ENCODE measurements around the gene WASL. TPM values are rescaled to one million over a fixed set of nuclear protein-coding genes. Genes with fewer than 3 reads are reported as not detected.

Gene WASL
- total RNA-seq, 4 donors from 2014 or later, result 36.0 to 51.5 (median 38.5) TPM

DNA sequence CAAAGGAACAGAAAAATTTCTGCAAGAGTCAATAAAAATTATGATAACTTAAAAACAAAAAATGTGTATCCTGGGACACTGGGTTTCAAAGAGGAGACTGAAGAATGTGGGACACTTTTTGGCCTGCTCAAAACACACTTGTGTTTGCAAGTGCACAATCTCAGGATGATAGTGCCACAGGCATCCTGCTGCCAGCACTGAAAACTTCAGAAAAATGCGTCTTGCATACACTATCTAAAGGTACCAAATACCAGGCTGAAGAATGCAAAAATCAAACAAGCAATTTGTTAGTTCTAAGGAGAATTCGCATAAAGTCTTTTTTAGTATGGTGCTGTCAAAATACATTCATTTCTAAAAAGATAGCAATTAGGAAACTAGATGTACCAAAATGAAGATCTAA is 38.1 kb downstream of the WASL start:
- no peak overlapping the region for H3K4me3 ChIP-seq
- H3K9me3 ChIP-seq, result no peaks in the 10 kb centered on the region
- intact Hi-C loops (cut with DNase I), result no loop called here
- H3K27ac ChIP-seq (replicated peaks in 1 of 4), result no peak overlapping the region
- WGBS, result 82% methylated on average over 2 of the region's 2 CpGs
- DNase-seq (ENCODE audit: extremely low spot score), result no peak
- H3K36me3 ChIP-seq, result peaks cover 9 to 31% (median 22%) of the 10 kb centered on the region in 4 donors
- H3K4me1 ChIP-seq, result peaks cover 19 to 32% (median 30%) of the 10 kb centered on the region in 4 donors
- no peaks in the 10 kb centered on the region for H3K27me3 ChIP-seq
- TF ChIP-seq EP300 (IDR thresholded peaks at IDR 0.05), result no peak
- TF ChIP-seq, protein P1, sequence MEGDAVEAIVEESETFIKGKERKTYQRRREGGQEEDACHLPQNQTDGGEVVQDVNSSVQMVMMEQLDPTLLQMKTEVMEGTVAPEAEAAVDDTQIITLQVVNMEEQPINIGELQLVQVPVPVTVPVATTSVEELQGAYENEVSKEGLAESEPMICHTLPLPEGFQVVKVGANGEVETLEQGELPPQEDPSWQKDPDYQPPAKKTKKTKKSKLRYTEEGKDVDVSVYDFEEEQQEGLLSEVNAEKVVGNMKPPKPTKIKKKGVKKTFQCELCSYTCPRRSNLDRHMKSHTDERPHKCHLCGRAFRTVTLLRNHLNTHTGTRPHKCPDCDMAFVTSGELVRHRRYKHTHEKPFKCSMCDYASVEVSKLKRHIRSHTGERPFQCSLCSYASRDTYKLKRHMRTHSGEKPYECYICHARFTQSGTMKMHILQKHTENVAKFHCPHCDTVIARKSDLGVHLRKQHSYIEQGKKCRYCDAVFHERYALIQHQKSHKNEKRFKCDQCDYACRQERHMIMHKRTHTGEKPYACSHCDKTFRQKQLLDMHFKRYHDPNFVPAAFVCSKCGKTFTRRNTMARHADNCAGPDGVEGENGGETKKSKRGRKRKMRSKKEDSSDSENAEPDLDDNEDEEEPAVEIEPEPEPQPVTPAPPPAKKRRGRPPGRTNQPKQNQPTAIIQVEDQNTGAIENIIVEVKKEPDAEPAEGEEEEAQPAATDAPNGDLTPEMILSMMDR (IDR thresholded peaks at IDR 0.05), result no peak
- TF ChIP-seq POLR2A (IDR thresholded peaks at IDR 0.05; ENCODE audit: low read depth), result no peak
- no peak for TF ChIP-seq POLR2AphosphoS5 (IDR thresholded peaks at IDR 0.05)

DNA sequence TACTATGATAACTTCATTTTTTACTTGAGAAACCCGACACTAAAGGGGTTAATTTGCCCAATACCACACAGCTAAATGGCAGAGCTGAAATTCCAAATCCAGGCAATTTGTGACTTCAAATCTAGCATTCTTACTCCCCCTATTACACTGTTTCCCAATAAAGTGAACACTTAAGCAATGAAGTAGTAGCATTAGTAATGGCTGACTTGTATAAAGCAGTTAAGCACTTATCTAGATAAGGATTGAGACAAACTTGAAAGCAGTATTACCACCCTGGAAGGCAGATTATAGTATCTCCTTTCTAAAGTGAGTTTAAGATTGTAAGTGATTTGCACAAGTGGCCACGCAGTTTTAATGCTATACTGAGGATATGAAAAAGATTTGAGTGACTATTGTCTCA is 39.3 kb downstream of the WASL start:
- TF ChIP-seq, protein P1 (IDR thresholded peaks at IDR 0.05), result no peak
- TF ChIP-seq POLR2A (IDR thresholded peaks at IDR 0.05; ENCODE audit: low read depth) (no peak), POLR2AphosphoS5 (IDR thresholded peaks at IDR 0.05) (no peak), EP300 (IDR thresholded peaks at IDR 0.05) (no peak)
- 54% methylated on average over 2 of the region's 2 CpGs for WGBS
- Histone ChIP-seq H3K4me3 (no peak overlapping the region), H3K27ac (replicated peaks in 1 of 4) (no peak overlapping the region), H3K4me1 (peaks cover 19 to 31% (median 27%) of the 10 kb centered on the region in 4 donors), H3K36me3 (peaks cover 9 to 42% (median 31%) of the 10 kb centered on the region in 4 donors), H3K9me3 (no peaks in the 10 kb centered on the region), H3K27me3 (no peaks in the 10 kb centered on the region)
- no peak for DNase-seq (ENCODE audit: extremely low spot score)
- intact Hi-C loops (cut with DNase I), result no loop called here

DNA sequence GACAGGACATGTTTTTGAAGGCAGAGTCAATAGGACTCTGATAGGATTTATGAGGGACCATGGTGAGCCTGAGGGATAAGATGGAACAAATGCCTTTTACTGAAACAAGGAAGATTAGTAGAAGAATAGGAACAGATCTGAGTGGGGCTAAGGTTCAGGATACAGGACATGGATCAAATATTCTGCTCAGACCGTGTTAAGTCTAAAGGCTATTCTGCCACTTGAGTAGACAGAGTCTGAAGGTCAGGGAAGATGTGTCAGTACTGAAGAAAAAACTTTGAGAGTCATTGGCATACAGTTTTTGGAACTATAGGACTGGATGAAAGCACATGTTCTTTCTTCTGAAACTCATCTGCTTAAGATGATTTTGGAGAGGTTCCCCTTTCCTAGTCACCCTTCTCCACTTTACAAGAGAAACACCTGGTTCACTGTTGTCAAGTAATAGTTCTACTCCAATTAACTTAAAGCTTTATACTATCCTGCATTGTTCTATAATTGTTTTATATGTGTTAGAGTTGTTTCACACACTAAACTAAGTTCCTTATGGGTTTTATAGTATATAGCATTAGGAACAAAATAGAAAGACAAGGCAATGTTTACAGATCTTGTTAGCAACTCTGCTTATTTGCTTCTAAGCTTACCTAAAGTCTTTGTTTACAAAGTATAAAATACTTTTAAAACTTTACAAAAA is 43.4 kb downstream of the WASL start:
- intact Hi-C loops (cut with DNase I), result no loop called here
- H3K36me3 ChIP-seq, result peaks cover 9 to 55% (median 41%) of the 10 kb centered on the region in 4 donors
- TF ChIP-seq POLR2AphosphoS5 (IDR thresholded peaks at IDR 0.05), result no peak
- TF ChIP-seq POLR2A (IDR thresholded peaks at IDR 0.05; ENCODE audit: low read depth), result no peak
- TF ChIP-seq EP300 (IDR thresholded peaks at IDR 0.05), result no peak
- TF ChIP-seq, protein P1 (IDR thresholded peaks at IDR 0.05), result no peak
- no peak for DNase-seq (ENCODE audit: extremely low spot score)
- H3K4me1 ChIP-seq, result peaks cover 0 to 6% (median 4%) of the 10 kb centered on the region in 4 donors
- H3K27ac ChIP-seq (replicated peaks in 1 of 4), result no peak overlapping the region
- H3K4me3 ChIP-seq, result no peak overlapping the region
- H3K9me3 ChIP-seq, result no peaks in the 10 kb centered on the region
- H3K27me3 ChIP-seq, result no peaks in the 10 kb centered on the region
- WGBS, result 84% methylated on average over 1 of the region's 1 CpG

DNA sequence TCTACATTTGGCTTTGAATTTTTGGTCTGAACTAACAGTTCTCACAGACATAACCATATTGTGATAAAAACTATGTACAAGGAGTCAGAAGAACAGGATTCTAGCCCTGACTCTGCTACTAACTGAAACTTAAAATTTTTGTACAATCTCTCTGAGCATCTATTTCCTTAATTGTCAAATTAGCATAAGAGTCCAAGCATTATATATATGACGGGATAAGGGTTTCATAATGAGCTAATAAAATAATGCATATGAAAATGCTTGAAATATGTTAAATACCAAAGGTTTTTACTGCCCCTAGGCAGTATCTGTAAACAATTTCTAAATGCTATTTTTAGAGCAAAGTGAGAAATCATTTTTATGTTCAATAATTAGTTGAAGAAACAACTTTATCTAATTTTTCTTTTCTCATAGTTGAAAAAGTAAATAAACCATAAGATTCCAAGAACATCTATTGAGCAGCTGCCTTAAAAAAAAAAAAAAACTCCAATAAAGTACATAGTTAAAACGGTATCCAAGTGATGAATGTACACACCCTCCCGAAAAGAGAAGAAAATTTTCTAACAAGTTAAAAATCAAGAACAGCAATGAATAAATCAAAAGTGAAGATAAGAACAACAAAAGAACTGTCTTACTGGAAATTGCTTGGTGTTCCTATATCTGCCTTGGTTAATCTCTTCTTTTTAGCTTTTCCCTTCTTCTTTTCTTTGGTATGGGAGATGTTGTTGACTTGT is 52.7 kb downstream of the WASL start:
- peaks cover 13 to 74% (median 31%) of the 10 kb centered on the region in 4 donors for H3K36me3 ChIP-seq
- 84% methylated on average over 3 of the region's 3 CpGs for WGBS
- no peaks in the 10 kb centered on the region for H3K9me3 ChIP-seq
- H3K27ac ChIP-seq (replicated peaks in 1 of 4), result no peak overlapping the region
- no peaks in the 10 kb centered on the region for H3K27me3 ChIP-seq
- no peak for DNase-seq (ENCODE audit: extremely low spot score)
- TF ChIP-seq POLR2AphosphoS5 (IDR thresholded peaks at IDR 0.05), result no peak
- no peak for TF ChIP-seq POLR2A (IDR thresholded peaks at IDR 0.05; ENCODE audit: low read depth)
- TF ChIP-seq, protein P1 (IDR thresholded peaks at IDR 0.05), result no peak
- TF ChIP-seq EP300 (IDR thresholded peaks at IDR 0.05), result no peak
- H3K4me1 ChIP-seq, result no peaks in the 10 kb centered on the region
- intact Hi-C loops (cut with DNase I), result no loop called here
- no peak overlapping the region for H3K4me3 ChIP-seq
